ENCODE measurements around the gene ARHGAP15. TPM values are rescaled to one million over a fixed set of nuclear protein-coding genes. Genes with fewer than 3 reads are reported as not detected.

ARHGAP15 gene
- total RNA-seq, 1 experiment from 2014 or later = 0.41 TPM

- in situ Hi-C loops (cut with HindIII; ENCODE audit: low pct_unique_long_range_greater_than_20kb, low sequenced_read_pairs) = no loop called here
- H3K27me3 ChIP-seq (ENCODE audit: control insufficient read depth, insufficient read depth, low read length) = peaks cover 2% of the 10 kb centered on the region
- H3K27ac ChIP-seq (ENCODE audit: low read length) = no peak overlapping the region
- no peaks in the 10 kb centered on the region for H3K36me3 ChIP-seq (ENCODE audit: control insufficient read depth, insufficient read depth, low read length)
- intact Hi-C loops (cut with micrococcal nuclease; ENCODE audit: unreplicated experiment) = no loop called here
- no peaks in the 10 kb centered on the region for H3K9me3 ChIP-seq (ENCODE audit: control insufficient read depth, insufficient read depth, low read depth, low read length)
- ChIA-PET POLR2A (no interaction called here), CTCF (no interaction called here)
- BruUV-seq (replicated peaks) = no TSS peak
- H3K4me3 ChIP-seq (ENCODE audit: low read depth in 2 of 2, low read length in 2 of 2) = no peak overlapping the region
- no peak for DNase-seq (ENCODE audit: low read depth, low spot score)
- no peak for TF ChIP-seq POLR2AphosphoS5 (IDR thresholded peaks at IDR 0.05; ENCODE audit: low read depth, low read length)
- no peak for TF ChIP-seq REST (IDR thresholded peaks at IDR 0.05; ENCODE audit: insufficient read depth in 1 of 2, low read depth in 2 of 2, low read length in 1 of 2)
- TF ChIP-seq SIN3A (IDR thresholded peaks at IDR 0.05; ENCODE audit: borderline replicate concordance, insufficient read depth, low read depth, low read length) = no peak
- no peak for TF ChIP-seq CTCF (IDR thresholded peaks at IDR 0.05)
- TF ChIP-seq TCF7L2 (IDR thresholded peaks at IDR 0.05; ENCODE audit: low read depth, low read length) = no peak
- no peaks in the 10 kb centered on the region for H3K4me1 ChIP-seq (ENCODE audit: control insufficient read depth, insufficient read depth, low read length)
- ATAC-seq = no peak
Measured at GRCh38 chr2:143158551-143159485, 29.6 kb downstream of the ARHGAP15 start.

- Histone ChIP-seq H3K27me3 (ENCODE audit: control insufficient read depth, insufficient read depth, low read length) (peaks cover 2% of the 10 kb centered on the region), H3K36me3 (ENCODE audit: control insufficient read depth, insufficient read depth, low read length) (no peaks in the 10 kb centered on the region), H3K4me3 (ENCODE audit: low read depth in 2 of 2, low read length in 2 of 2) (no peak overlapping the region), H3K9me3 (ENCODE audit: control insufficient read depth, insufficient read depth, low read depth, low read length) (no peaks in the 10 kb centered on the region), H3K27ac (ENCODE audit: low read length) (no peak overlapping the region), H3K4me1 (ENCODE audit: control insufficient read depth, insufficient read depth, low read length) (no peaks in the 10 kb centered on the region)
- ChIA-PET POLR2A (no interaction called here), CTCF (no interaction called here)
- BruUV-seq (replicated peaks) = no TSS peak
- ATAC-seq (no peak), DNase-seq (ENCODE audit: low read depth, low spot score) (no peak)
- intact Hi-C loops (cut with micrococcal nuclease; ENCODE audit: unreplicated experiment) (no loop called here), in situ Hi-C loops (cut with HindIII; ENCODE audit: low pct_unique_long_range_greater_than_20kb, low sequenced_read_pairs) (no loop called here)
- TF ChIP-seq REST (IDR thresholded peaks at IDR 0.05; ENCODE audit: insufficient read depth in 1 of 2, low read depth in 2 of 2, low read length in 1 of 2) (no peak), TCF7L2 (IDR thresholded peaks at IDR 0.05; ENCODE audit: low read depth, low read length) (no peak), SIN3A (IDR thresholded peaks at IDR 0.05; ENCODE audit: borderline replicate concordance, insufficient read depth, low read depth, low read length) (no peak), CTCF (IDR thresholded peaks at IDR 0.05) (no peak), POLR2AphosphoS5 (IDR thresholded peaks at IDR 0.05; ENCODE audit: low read depth, low read length) (no peak)
Measured at GRCh38 chr2:143159486-143159840, 30.2 kb downstream of the ARHGAP15 start.
